HepG2 (cell line): Measurements from ENCODE around the gene ITGAE. TPM values are rescaled to one million over a fixed set of nuclear protein-coding genes. Genes with fewer than 3 reads are reported as not detected.

ENCODE experiments used
- FOXA1 ChIP-seq, 2 experiments: fragments of 450-650 bp in 1 of 2; sonication (generic) in 1 of 2; formaldehyde crosslinking in 1 of 2; IDR thresholded peaks; 2 replicates each; pipeline versions ENCODE4 v1.4.0 to v1.6.1; 2016 to 2020; ENCODE audit warnings: missing genetic modification reagents in 1 of 2
- KIAA2018 ChIP-seq: sonication (generic); formaldehyde crosslinking; IDR thresholded peaks from 2 replicates; pipeline ENCODE4 v1.5.0; 2020; ENCODE audit warnings: mild to moderate bottlenecking, missing genetic modification reagents, borderline replicate concordance
- NR3C1 ChIP-seq: sonication (generic); formaldehyde crosslinking; IDR thresholded peaks from 2 replicates; pipeline ENCODE4 v1.4.0; 2020; ENCODE audit warnings: missing genetic modification reagents
- RBFOX2 ChIP-seq: fragments of 200-400 bp; formaldehyde crosslinking; IDR thresholded peaks from 2 replicates; pipeline ENCODE4 v1.6.1; 2017; ENCODE audit warnings: low read depth, mild to moderate bottlenecking, low read length
- RBM39 ChIP-seq: fragments of 200-400 bp; formaldehyde crosslinking; IDR thresholded peaks from one replicate; pipeline ENCODE4 v1.6.1; 2018; ENCODE audit warnings: antibody characterized with exemption, mild to moderate bottlenecking, low read depth, low read length; ENCODE audit not compliant: poor library complexity, severe bottlenecking
- U2AF1 ChIP-seq: fragments of 200-400 bp; formaldehyde crosslinking; optimal IDR thresholded peaks from 2 replicates; pipeline ENCODE3; 2017; ENCODE audit warnings: mild to moderate bottlenecking, low read depth, low read length
- ZC3H13 ChIP-seq: sonication (generic); formaldehyde crosslinking; IDR thresholded peaks from 2 replicates; pipeline ENCODE4 v1.8.1; 2023; ENCODE audit warnings: mild to moderate bottlenecking, missing genetic modification reagents, moderate library complexity
- ZNF232 ChIP-seq: sonication (generic); formaldehyde crosslinking; IDR thresholded peaks from 2 replicates; pipeline ENCODE4 v1.4.0; 2020; ENCODE audit warnings: missing genetic modification reagents, borderline replicate concordance
- ZNF549 ChIP-seq: sonication (generic); formaldehyde crosslinking; IDR thresholded peaks from 2 replicates; pipeline ENCODE4 v1.5.0; 2020; ENCODE audit warnings: missing genetic modification reagents
- polyA plus RNA-seq, 8 experiments: library from polyadenylated mRNA; depleted of rRNA in 3 of 8; stranded (reverse) in 7 of 8; unstranded in 1 of 8; fragments of >200 nt; fragmentation: Illumina TruSeq in 4 of 8; extraction: Trizol in 4 of 8; gene quantifications; 2 replicates each; pipeline versions ENCODE4 v1.2.1 to v1.2.3, GENCODE V29; 2011 to 2016; ENCODE audit warnings: low read depth in 4 of 8, missing spikeins in 1 of 8, mixed read lengths in 1 of 8; ENCODE audit not compliant: insufficient read depth in 1 of 8
- total RNA-seq, 5 experiments: library from RNA; depleted of rRNA; stranded (reverse); fragments of >200 nt; fragmentation: Illumina TruSeq; extraction: Trizol; gene quantifications; 2 replicates each; pipeline ENCODE4 v1.2.3, GENCODE V29; 2016; ENCODE audit warnings: low read depth in 1 of 5
- TF ChIP-seq, protein P1 (sequence below): sonication (generic); formaldehyde crosslinking; IDR thresholded peaks from 2 replicates; pipeline ENCODE4 v1.5.1; 2020; ENCODE audit warnings: missing genetic modification reagents, mild to moderate bottlenecking, borderline replicate concordance
- TF ChIP-seq, protein P2 (sequence below): sonication (generic); formaldehyde crosslinking; IDR thresholded peaks from 2 replicates; pipeline ENCODE4 v1.4.0; 2020; ENCODE audit warnings: missing genetic modification reagents
- TF ChIP-seq, protein P3 (sequence below): sonication (generic); formaldehyde crosslinking; IDR thresholded peaks from 2 replicates; pipeline ENCODE4 v1.4.0; 2020; ENCODE audit warnings: missing genetic modification reagents, borderline replicate concordance
- TF ChIP-seq, protein P4 (sequence below): sonication (generic); formaldehyde crosslinking; IDR thresholded peaks from 2 replicates; pipeline ENCODE4 v1.8.1; 2022; ENCODE audit warnings: mild to moderate bottlenecking, missing genetic modification reagents

The ITGAE gene
- total and polyA plus RNA-seq, 2 of the 13 experiments (the other 11 are each of a cell fraction or from before 2014, with no cell fraction given): 42.3 to 49.0 TPM

DNA sequence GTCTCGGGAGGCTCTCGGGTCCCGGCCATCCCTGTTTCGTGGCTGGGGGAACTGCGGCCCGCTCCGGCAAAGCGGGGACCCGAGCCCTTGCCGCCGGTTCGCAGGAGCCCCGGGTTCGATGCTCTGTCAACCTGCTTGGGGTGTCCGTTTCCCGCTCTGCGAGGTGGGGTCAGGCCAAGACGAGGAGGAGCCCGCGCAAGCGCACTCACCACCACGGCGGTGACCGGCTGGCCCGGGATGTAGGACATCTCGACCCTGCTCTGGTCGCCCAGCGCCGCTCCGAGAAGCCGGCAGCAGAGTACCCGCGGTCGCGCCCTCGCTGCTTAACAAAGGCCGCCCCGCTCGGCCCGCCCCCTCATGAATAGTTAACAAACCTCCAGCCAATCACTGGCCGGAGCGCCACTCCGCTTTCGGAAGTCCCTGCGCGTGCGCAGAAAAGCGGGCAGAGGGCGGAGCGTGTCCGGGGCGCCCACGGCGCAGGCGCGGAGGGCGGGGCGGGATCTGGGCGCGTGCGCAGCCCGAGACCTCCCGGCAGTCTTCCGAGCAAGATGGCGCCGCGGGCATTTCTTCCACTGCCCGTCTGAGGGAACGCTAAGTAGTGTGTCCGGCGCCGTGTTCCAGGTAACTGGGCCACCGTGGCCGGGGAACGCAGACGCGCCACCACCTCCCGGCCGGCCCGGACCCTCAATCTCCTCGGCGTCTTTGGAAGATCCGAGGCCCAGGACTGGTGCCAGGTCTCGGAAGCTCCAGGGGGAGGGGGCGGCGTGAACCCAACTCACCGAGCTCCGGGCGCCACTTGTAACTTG, 132.5 kb downstream of the ITGAE start, which contains the start of the genes EMC6 and TAX1BP3 (continued):
- TF ChIP-seq KIAA2018 (CRISPR knock-in tag) (no peak), ZC3H13 (CRISPR knock-in tag) (no peak), U2AF1 (no peak), FOXA1 (IDR thresholded peaks at IDR 0.05) (no peak), FOXA1 (CRISPR knock-in tag; IDR thresholded peaks at IDR 0.05) (no peak), NR3C1 (no peak), RBM39 (peak; percentile 82), RBFOX2 (peak; percentile 96), ZNF232 (CRISPR knock-in tag) (peak; percentile 2; the same call in 1 of the 2 replicates), ZNF549 (CRISPR knock-in tag) (no peak)
- TF ChIP-seq, protein P1, sequence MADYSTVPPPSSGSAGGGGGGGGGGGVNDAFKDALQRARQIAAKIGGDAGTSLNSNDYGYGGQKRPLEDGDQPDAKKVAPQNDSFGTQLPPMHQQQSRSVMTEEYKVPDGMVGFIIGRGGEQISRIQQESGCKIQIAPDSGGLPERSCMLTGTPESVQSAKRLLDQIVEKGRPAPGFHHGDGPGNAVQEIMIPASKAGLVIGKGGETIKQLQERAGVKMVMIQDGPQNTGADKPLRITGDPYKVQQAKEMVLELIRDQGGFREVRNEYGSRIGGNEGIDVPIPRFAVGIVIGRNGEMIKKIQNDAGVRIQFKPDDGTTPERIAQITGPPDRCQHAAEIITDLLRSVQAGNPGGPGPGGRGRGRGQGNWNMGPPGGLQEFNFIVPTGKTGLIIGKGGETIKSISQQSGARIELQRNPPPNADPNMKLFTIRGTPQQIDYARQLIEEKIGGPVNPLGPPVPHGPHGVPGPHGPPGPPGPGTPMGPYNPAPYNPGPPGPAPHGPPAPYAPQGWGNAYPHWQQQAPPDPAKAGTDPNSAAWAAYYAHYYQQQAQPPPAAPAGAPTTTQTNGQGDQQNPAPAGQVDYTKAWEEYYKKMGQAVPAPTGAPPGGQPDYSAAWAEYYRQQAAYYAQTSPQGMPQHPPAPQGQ (CRISPR knock-in tag): no peak
- TF ChIP-seq, protein P2, sequence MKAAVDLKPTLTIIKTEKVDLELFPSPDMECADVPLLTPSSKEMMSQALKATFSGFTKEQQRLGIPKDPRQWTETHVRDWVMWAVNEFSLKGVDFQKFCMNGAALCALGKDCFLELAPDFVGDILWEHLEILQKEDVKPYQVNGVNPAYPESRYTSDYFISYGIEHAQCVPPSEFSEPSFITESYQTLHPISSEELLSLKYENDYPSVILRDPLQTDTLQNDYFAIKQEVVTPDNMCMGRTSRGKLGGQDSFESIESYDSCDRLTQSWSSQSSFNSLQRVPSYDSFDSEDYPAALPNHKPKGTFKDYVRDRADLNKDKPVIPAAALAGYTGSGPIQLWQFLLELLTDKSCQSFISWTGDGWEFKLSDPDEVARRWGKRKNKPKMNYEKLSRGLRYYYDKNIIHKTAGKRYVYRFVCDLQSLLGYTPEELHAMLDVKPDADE (CRISPR knock-in tag): peak; percentile 53
- TF ChIP-seq, protein P3, sequence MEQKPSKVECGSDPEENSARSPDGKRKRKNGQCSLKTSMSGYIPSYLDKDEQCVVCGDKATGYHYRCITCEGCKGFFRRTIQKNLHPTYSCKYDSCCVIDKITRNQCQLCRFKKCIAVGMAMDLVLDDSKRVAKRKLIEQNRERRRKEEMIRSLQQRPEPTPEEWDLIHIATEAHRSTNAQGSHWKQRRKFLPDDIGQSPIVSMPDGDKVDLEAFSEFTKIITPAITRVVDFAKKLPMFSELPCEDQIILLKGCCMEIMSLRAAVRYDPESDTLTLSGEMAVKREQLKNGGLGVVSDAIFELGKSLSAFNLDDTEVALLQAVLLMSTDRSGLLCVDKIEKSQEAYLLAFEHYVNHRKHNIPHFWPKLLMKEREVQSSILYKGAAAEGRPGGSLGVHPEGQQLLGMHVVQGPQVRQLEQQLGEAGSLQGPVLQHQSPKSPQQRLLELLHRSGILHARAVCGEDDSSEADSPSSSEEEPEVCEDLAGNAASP (CRISPR knock-in tag): no peak; the same call in 1 of the 2 replicates
- TF ChIP-seq, protein P4, sequence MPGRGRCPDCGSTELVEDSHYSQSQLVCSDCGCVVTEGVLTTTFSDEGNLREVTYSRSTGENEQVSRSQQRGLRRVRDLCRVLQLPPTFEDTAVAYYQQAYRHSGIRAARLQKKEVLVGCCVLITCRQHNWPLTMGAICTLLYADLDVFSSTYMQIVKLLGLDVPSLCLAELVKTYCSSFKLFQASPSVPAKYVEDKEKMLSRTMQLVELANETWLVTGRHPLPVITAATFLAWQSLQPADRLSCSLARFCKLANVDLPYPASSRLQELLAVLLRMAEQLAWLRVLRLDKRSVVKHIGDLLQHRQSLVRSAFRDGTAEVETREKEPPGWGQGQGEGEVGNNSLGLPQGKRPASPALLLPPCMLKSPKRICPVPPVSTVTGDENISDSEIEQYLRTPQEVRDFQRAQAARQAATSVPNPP: no peak; the same call in none of the 2 replicates
